HepG2 (cell line): ENCODE measurements around the gene PIEZO1. TPM values are rescaled to one million over a fixed set of nuclear protein-coding genes. Genes with fewer than 3 reads are reported as not detected.

Experiments used
- AHDC1 ChIP-seq: sonication (generic); formaldehyde crosslinking; IDR thresholded peaks from 2 replicates; pipeline ENCODE4 v1.5.1; 2020; ENCODE audit warnings: mild to moderate bottlenecking, missing genetic modification reagents, borderline replicate concordance
- ARNT ChIP-seq: fragments of 450-650 bp; IDR thresholded peaks from 2 replicates; pipeline ENCODE4 v1.6.1; 2017
- ARNTL ChIP-seq: sonication (generic); formaldehyde crosslinking; IDR thresholded peaks from 2 replicates; pipeline ENCODE4 v1.4.0; 2020; ENCODE audit warnings: mild to moderate bottlenecking, missing genetic modification reagents
- DR1 ChIP-seq: sonication (generic); formaldehyde crosslinking; IDR thresholded peaks from 2 replicates; pipeline ENCODE4 v1.8.0; 2021; ENCODE audit warnings: mild to moderate bottlenecking, missing genetic modification reagents, inconsistent platforms
- E2F1 ChIP-seq: sonication (generic); formaldehyde crosslinking; IDR thresholded peaks from 2 replicates; pipeline ENCODE4 v1.5.0; 2020; ENCODE audit warnings: missing genetic modification reagents
- GATA4 ChIP-seq: sonication (generic); IDR thresholded peaks from 2 replicates; pipeline ENCODE4 v1.6.1; 2016; ENCODE audit warnings: antibody characterized with exemption, low read depth, borderline replicate concordance
- MXD4 ChIP-seq: IDR thresholded peaks from 2 replicates; pipeline ENCODE4 v1.6.1; 2016; ENCODE audit warnings: mild to moderate bottlenecking, missing biosample characterization, missing genetic modification reagents
- SSRP1 ChIP-seq: IDR thresholded peaks from 2 replicates; pipeline ENCODE4 v1.6.1; 2016; ENCODE audit warnings: control low read depth
- TCF12 ChIP-seq, 2 experiments: fragments of 450-650 bp in 1 of 2; sonication (generic) in 1 of 2; formaldehyde crosslinking in 1 of 2; IDR thresholded peaks; 2 replicates each; pipeline versions ENCODE4 v1.6.1 to v1.8.0; 2017 to 2022; ENCODE audit warnings: antibody characterized with exemption in 1 of 2, mild to moderate bottlenecking in 1 of 2, missing genetic modification reagents in 1 of 2, moderate library complexity in 1 of 2
- ZBED4 ChIP-seq: sonication (generic); formaldehyde crosslinking; IDR thresholded peaks from 2 replicates; pipeline ENCODE4 v1.4.0; 2020; ENCODE audit warnings: missing genetic modification reagents, borderline replicate concordance
- ZBTB33 ChIP-seq: sonication (generic); formaldehyde crosslinking; IDR thresholded peaks from 2 replicates; pipeline ENCODE4 v1.4.0; 2020; ENCODE audit warnings: missing genetic modification reagents
- ZFP36L2 ChIP-seq: sonication (generic); formaldehyde crosslinking; IDR thresholded peaks from 2 replicates; pipeline ENCODE4 v1.4.0; 2020; ENCODE audit warnings: missing genetic modification reagents
- ZNF276 ChIP-seq: sonication (generic); formaldehyde crosslinking; IDR thresholded peaks from 2 replicates; pipeline ENCODE4 v1.4.0; 2020; ENCODE audit warnings: mild to moderate bottlenecking, low read depth, missing genetic modification reagents
- polyA plus RNA-seq, 8 experiments: library from polyadenylated mRNA; depleted of rRNA in 3 of 8; stranded (reverse) in 7 of 8; unstranded in 1 of 8; fragments of >200 nt; fragmentation: Illumina TruSeq in 4 of 8; extraction: Trizol in 4 of 8; gene quantifications; 2 replicates each; pipeline versions ENCODE4 v1.2.1 to v1.2.3, GENCODE V29; 2011 to 2016; ENCODE audit warnings: low read depth in 4 of 8, missing spikeins in 1 of 8, mixed read lengths in 1 of 8; ENCODE audit not compliant: insufficient read depth in 1 of 8
- total RNA-seq, 5 experiments: library from RNA; depleted of rRNA; stranded (reverse); fragments of >200 nt; fragmentation: Illumina TruSeq; extraction: Trizol; gene quantifications; 2 replicates each; pipeline ENCODE4 v1.2.3, GENCODE V29; 2016; ENCODE audit warnings: low read depth in 1 of 5

The PIEZO1 gene
- total and polyA plus RNA-seq, 2 of the 13 experiments (the other 11 are each of a cell fraction or from before 2014, with no cell fraction given), result 67.9 to 85.0 TPM

GRCh38 chr16:88759245-88759975 is 25.6 kb downstream of the PIEZO1 start (continued):
- TF ChIP-seq ZBED4, result 0 out of 2 replicates have a peak, but pooled peaks have one; percentile 29
- no peak for TF ChIP-seq ZFP36L2 (CRISPR knock-in tag)
- TF ChIP-seq MXD4, result peak; percentile 92
- no peak for TF ChIP-seq DR1 (CRISPR knock-in tag)
- TF ChIP-seq SSRP1 (CRISPR knock-in tag), result peak; percentile 59; the same call in 1 of the 2 replicates
- TF ChIP-seq TCF12 (IDR thresholded peaks at IDR 0.05), result no peak
- TF ChIP-seq TCF12 (CRISPR knock-in tag; IDR thresholded peaks at IDR 0.05), result no peak
- TF ChIP-seq ARNT, result no peak
- TF ChIP-seq E2F1 (CRISPR knock-in tag), result no peak
- peak; percentile 82 for TF ChIP-seq ZBTB33
- peak; percentile 81; the same call in 1 of the 2 replicates for TF ChIP-seq AHDC1 (CRISPR knock-in tag)
- no peak for TF ChIP-seq ZNF276 (CRISPR knock-in tag)
- no peak for TF ChIP-seq GATA4
- no peak for TF ChIP-seq ARNTL (CRISPR knock-in tag)
